GM12865 (cell line): Measurements from ENCODE around the gene CXorf65.

ENCODE experiments used
- DNase-seq: peaks from one replicate; pipeline ENCODE4 v3.0.0; 2010; ENCODE audit warnings: low read depth
- H3K4me3 ChIP-seq: 2 replicates; pipeline ENCODE4 v1.5.1; 2011; ENCODE audit warnings: mild to moderate bottlenecking, low read depth, low read length, control low read depth
- CTCF ChIP-seq: IDR thresholded peaks from 2 replicates; pipeline ENCODE4 v1.5.1; 2011; ENCODE audit warnings: low read length, control low read depth, low read depth, inconsistent platforms; ENCODE audit not compliant: insufficient read depth; ENCODE audit errors: missing control alignments

CXorf65 gene

GRCh38 chrX:71106427-71106826, at the start of gene CXorf65:
Gene CXorf65 (minus strand): TSS chrX:71106740. CDS start chrX:71106556, 184 bp downstream.
- no peak within 1 kb of the TSS for H3K4me3 ChIP-seq
- TF ChIP-seq CTCF, result no peak
- no peak for DNase-seq

- TF ChIP-seq CTCF, result no peak
- DNase-seq, result no peak
- no peak overlapping the region for H3K4me3 ChIP-seq
These were observed 48.1 kb upstream of the CXorf65 start for GRCh38 chrX:71154641-71155040.

- no peak overlapping the region for H3K4me3 ChIP-seq
- no peak for DNase-seq
- no peak for TF ChIP-seq CTCF
These were observed 47.7 kb upstream of the CXorf65 start for GRCh38 chrX:71154196-71154595.

- DNase-seq, result no peak
- no peak for TF ChIP-seq CTCF
- no peak overlapping the region for H3K4me3 ChIP-seq
These were observed 44.8 kb upstream of the CXorf65 start for GRCh38 chrX:71151366-71151765.

- TF ChIP-seq CTCF, result no peak
- no peak for DNase-seq
- H3K4me3 ChIP-seq, result no peak overlapping the region
These were observed 41.7 kb upstream of the CXorf65 start for GRCh38 chrX:71148278-71148663.

- no peak overlapping the region for H3K4me3 ChIP-seq
- no peak for DNase-seq
- TF ChIP-seq CTCF, result no peak
These were observed 41.1 kb upstream of the CXorf65 start for GRCh38 chrX:71147496-71148277.

GRCh38 chrX:71144651-71145050, 38.1 kb upstream of the CXorf65 start, which contains the start of gene NLGN3:
Gene NLGN3 (plus strand): TSS chrX:71144841. CDS start chrX:71147750, 2,909 bp downstream.
- no peak for DNase-seq
- H3K4me3 ChIP-seq, result no peak within 1 kb of the TSS
- no peak for TF ChIP-seq CTCF
